ELF-1 (cell line): Measurements from ENCODE around the gene RPL28.
A peak's percentile ranks its signal among the peaks of the same experiment; 100 is the strongest.
"Not testable (repeated sequence)": the region's sequence is repeated elsewhere in the genome, so short reads cannot be mapped to it uniquely, and the experiment has no call there.

Experiments
- DNase-seq: peaks from one replicate; pipeline ENCODE4 v3.0.0-alpha.2; 2016; ENCODE audit warnings: low read depth, low spot score

RPL28 gene

GRCh38 chr19:55391702-55392615 is 6.2 kb downstream of the RPL28 start:
- peak; percentile 57 for DNase-seq

DNA sequence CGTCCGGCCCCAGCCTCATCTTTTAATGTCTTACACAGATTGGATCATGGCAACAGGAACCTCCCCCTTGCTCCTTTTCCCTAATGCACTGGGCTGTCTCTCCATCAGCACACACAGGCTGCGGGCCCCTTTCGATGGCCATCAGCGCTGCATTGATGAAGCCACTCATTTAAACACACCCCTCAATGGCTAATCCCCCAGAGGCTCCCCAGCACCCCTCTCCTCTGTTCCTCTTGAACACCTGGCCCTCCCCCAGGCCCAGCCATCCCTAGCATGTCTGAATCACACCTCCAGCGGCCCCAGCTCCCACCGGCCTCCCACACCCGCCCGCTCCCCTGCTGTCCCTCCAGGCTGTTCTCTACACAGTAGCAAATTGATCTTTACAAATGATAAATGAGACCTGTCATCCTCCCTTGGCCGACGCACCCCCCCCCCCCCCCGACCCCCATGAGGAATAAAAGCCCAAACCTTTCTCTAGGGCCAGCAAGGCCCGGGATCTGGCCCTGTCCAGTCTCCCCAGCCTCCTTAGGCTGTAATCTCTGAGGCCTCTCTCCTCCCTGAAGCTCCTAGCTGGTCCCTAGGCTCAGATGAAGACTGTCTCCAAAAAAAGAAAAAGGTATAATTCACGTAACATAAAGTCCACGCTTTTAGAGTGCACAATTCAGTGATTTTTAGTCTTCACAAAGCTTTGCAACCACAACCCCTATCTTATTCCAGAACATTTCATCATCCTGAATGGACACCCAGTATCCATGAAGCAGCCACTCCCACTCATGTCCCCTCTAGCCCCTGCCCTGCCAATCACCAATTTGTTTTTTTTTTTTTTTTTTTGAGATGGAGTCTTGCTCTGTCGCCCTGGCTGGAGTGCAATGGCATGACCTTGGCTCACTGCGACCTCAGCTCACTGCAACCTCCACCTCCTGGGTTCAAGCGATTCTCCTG is 7.4 kb downstream of the RPL28 start:
- peak; percentile 59 for DNase-seq

GRCh38 chr19:55398200-55398925 is 12.6 kb downstream of the RPL28 start:
- DNase-seq = no peak

GRCh38 chr19:55400281-55401087 is 14.8 kb downstream of the RPL28 start:
- DNase-seq = no peak

GRCh38 chr19:55401390-55401789 is 15.7 kb downstream of the RPL28 start:
- DNase-seq = not testable (repeated sequence)

GRCh38 chr19:55402509-55402908 is 16.8 kb downstream of the RPL28 start:
- DNase-seq = no peak

GRCh38 chr19:55405638-55406037 is 19.9 kb downstream of the RPL28 start:
- DNase-seq = no peak

GRCh38 chr19:55406091-55406825 is 20.5 kb downstream of the RPL28 start:
- no peak for DNase-seq

- DNase-seq = no peak
These were observed 21.3 kb downstream of the RPL28 start for GRCh38 chr19:55406826-55407549.

DNA sequence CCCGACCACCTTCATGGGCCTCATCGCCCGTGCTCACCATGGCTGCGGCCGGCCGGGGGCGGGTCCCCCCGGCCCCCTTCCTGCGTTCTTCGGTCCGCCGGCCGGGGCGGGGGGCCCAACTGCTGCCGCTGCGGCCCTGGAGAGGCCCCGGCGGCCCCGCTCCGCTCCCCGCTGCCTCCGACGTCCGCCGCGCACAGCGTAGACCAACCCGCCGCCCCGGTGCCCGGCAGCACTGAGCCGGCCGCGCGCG is 21.7 kb downstream of the RPL28 start, which contains the start of gene UBE2S:
Gene UBE2S (minus strand): TSS at position 239 of the 250 bp plus-strand sequence. CDS start 199 bp downstream, at position 40.
- DNase-seq = not testable (repeated sequence)

GRCh38 chr19:55407800-55408532 is 22.2 kb downstream of the RPL28 start:
- DNase-seq = peak; percentile 99

GRCh38 chr19:55408533-55408872 is 22.8 kb downstream of the RPL28 start:
- DNase-seq = no peak

- DNase-seq = not testable (repeated sequence)
These were observed 23.4 kb downstream of the RPL28 start for GRCh38 chr19:55409179-55409578.

GRCh38 chr19:55410168-55410567 is 24.4 kb downstream of the RPL28 start:
- DNase-seq = no peak

DNA sequence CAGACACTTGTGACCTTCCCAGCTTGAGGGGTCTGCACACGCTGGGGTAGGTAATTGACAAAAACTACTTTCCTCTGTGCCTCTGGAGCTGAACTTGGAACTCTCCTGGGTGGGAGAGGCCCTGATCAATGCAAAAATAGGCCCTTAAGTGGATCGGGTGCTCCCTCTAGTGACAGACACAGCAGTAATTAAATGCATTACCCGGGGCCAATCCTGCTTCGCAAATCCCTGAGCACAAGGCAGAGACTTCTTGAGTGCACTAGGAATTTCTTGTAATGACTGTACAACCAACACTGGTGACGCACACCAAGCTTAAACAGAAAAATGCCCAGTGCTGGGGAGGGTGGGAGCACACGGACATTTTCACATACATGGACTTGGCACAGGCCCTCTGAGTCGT is 32.5 kb downstream of the RPL28 start:
- DNase-seq = peak; percentile 83

DNA sequence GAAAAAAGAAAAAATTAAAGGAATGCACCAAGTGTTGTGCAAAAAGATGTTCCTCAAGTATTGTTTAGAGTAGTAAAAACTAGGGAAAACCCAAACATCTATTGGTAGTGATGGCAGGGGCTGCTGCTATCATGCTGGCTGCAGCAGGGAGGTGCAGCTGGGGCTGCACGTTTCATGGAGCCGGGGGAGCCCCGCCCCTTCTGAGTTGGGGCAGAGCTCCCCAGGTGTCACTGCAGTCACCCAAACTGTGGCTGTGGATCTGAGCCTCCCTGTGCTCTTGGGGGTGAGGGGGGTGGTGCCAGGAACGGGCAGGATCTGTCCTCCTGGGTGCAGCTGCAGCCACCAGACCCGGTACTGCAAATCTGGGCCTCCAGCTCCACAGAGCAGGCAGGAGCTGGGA is 33.4 kb downstream of the RPL28 start:
- DNase-seq = no peak

DNA sequence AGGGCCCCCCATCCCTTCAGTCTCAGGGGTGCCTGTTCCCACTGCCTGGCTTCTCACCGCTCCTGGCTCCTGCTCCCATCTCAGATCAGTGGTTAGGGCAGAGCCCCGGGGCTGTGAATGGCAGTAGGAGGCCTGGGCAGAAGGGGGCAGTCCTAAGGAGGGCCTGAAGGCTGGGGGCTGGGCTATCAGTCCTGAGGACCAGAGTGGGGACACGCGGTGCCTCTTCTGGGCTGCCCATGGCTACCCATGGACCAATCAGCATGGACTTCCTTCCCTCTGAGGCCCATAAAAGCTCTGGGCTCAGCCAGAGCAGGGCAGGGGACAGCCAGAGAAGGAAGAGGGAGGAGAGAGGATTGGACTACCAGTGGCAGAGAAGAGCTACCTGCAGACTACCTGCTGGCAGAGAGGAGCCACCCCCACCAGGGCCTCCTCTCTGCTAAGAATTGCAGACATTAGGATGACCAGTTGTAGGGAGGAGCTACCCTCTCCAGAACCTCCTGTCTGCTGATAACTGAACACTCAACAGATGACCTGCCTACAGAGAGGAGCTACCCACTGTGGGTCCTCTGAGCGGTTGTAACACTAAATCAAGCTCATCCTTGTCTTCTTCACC is 34.0 kb downstream of the RPL28 start:
- DNase-seq = no peak

GRCh38 chr19:55421281-55421680 is 35.5 kb downstream of the RPL28 start:
- DNase-seq = not testable (repeated sequence)
